Stimulated activated effector memory CD8-positive, alpha-beta T cell treated with anti-CD3 and anti-CD28 coated beads, Interleukin-12 subunit alpha, Interleukin-12 subunit beta, amount 100 ng/mL, for 72 hours (primary cell): ENCODE data around the gene PUM1.

Experiments
- ATAC-seq: fragments of 150-1000 bp; cut with Tn5 transposase; 2 replicates; pipeline ENCODE4 v1.10.0; 2021
- DNase-seq, 2 donors: peaks; one replicate each; pipeline ENCODE4 v3.0.0; 2021 to 2022; ENCODE audit warnings: low spot score in 2 of 2
- H3K27ac Mint-ChIP-seq: one replicate; pipeline ENCODE4 v1.8.0; 2022; ENCODE audit warnings: mild to moderate bottlenecking, mixed read lengths
- H3K36me3 Mint-ChIP-seq: one replicate; pipeline ENCODE4 v1.8.0; 2022; ENCODE audit warnings: mild to moderate bottlenecking, mixed read lengths
- H3K4me1 Mint-ChIP-seq: one replicate; pipeline ENCODE4 v1.8.0; 2022; ENCODE audit warnings: mixed read lengths
- H3K4me3 Mint-ChIP-seq: one replicate; pipeline ENCODE4 v1.8.0; 2022; ENCODE audit warnings: mild to moderate bottlenecking, mixed read lengths
- H3K9me3 Mint-ChIP-seq: one replicate; pipeline ENCODE4 v1.8.0; 2022; ENCODE audit warnings: mixed read lengths

PUM1 gene

GRCh38 chr1:30928789-30929134, 136.8 kb downstream of the PUM1 start:
- no peaks in the 10 kb centered on the region for H3K9me3 Mint-ChIP-seq
- H3K27ac Mint-ChIP-seq: peak overlapping the region; percentile 73
- H3K4me1 Mint-ChIP-seq: peaks cover 19% of the 10 kb centered on the region
- ATAC-seq (no peak), DNase-seq (no peak)
- H3K4me3 Mint-ChIP-seq: no peak overlapping the region
- H3K36me3 Mint-ChIP-seq: peaks cover 40% of the 10 kb centered on the region

- H3K4me3 Mint-ChIP-seq: no peak overlapping the region
- peaks cover 19% of the 10 kb centered on the region for H3K4me1 Mint-ChIP-seq
- no peaks in the 10 kb centered on the region for H3K9me3 Mint-ChIP-seq
- peaks cover 34% of the 10 kb centered on the region for H3K36me3 Mint-ChIP-seq
- DNase-seq (no peak), ATAC-seq (no peak)
- H3K27ac Mint-ChIP-seq: no peak overlapping the region
These were observed 137.3 kb downstream of the PUM1 start for GRCh38 chr1:30928171-30928570.

- no peak for ATAC-seq
- H3K9me3 Mint-ChIP-seq: no peaks in the 10 kb centered on the region
- H3K4me1 Mint-ChIP-seq: peaks cover 19% of the 10 kb centered on the region
- DNase-seq: no peak
- H3K27ac Mint-ChIP-seq: no peak overlapping the region
- no peak overlapping the region for H3K4me3 Mint-ChIP-seq
- peaks cover 27% of the 10 kb centered on the region for H3K36me3 Mint-ChIP-seq
These were observed 138.1 kb downstream of the PUM1 start for GRCh38 chr1:30927448-30927847.

- H3K27ac Mint-ChIP-seq: no peak overlapping the region
- no peaks in the 10 kb centered on the region for H3K36me3 Mint-ChIP-seq
These were observed 141.9 kb downstream of the PUM1 start for GRCh38 chr1:30923597-30923996.

GRCh38 chr1:30920827-30921226, 144.7 kb downstream of the PUM1 start:
- DNase-seq (no peak), ATAC-seq (no peak)
- Mint-ChIP-seq H3K27ac (no peak overlapping the region), H3K4me1 (peaks cover 5% of the 10 kb centered on the region), H3K36me3 (no peaks in the 10 kb centered on the region), H3K9me3 (no peaks in the 10 kb centered on the region), H3K4me3 (no peak overlapping the region)

More at GRCh38 chr1:30923597-30923996, 141.9 kb downstream of the PUM1 start:
- no peak for DNase-seq
- no peak for ATAC-seq
- Mint-ChIP-seq H3K4me3 (no peak overlapping the region), H3K9me3 (no peaks in the 10 kb centered on the region), H3K4me1 (peaks cover 6% of the 10 kb centered on the region)

- Mint-ChIP-seq H3K27ac (no peak overlapping the region), H3K9me3 (no peaks in the 10 kb centered on the region), H3K4me3 (no peak overlapping the region), H3K4me1 (peaks cover 5% of the 10 kb centered on the region), H3K36me3 (no peaks in the 10 kb centered on the region)
- ATAC-seq (peak; percentile 55), DNase-seq (no peak)
These were observed 146.3 kb downstream of the PUM1 start for GRCh38 chr1:30919025-30919881.

GRCh38 chr1:30916296-30916695, 149.2 kb downstream of the PUM1 start:
- Mint-ChIP-seq H3K9me3 (no peaks in the 10 kb centered on the region), H3K4me1 (peaks cover 5% of the 10 kb centered on the region), H3K27ac (no peak overlapping the region), H3K36me3 (no peaks in the 10 kb centered on the region), H3K4me3 (no peak overlapping the region)
- DNase-seq: no peak
- ATAC-seq: no peak

GRCh38 chr1:30915491-30916230, 149.9 kb downstream of the PUM1 start:
- Mint-ChIP-seq H3K9me3 (no peaks in the 10 kb centered on the region), H3K4me3 (no peak overlapping the region), H3K36me3 (no peaks in the 10 kb centered on the region), H3K4me1 (peaks cover 5% of the 10 kb centered on the region), H3K27ac (no peak overlapping the region)
- DNase-seq (no peak), ATAC-seq (no peak)

GRCh38 chr1:30914931-30915330, 150.6 kb downstream of the PUM1 start:
- H3K4me1 Mint-ChIP-seq: peaks cover 5% of the 10 kb centered on the region

GRCh38 chr1:30914587-30914922, 151.0 kb downstream of the PUM1 start:
- DNase-seq: no peak
- Mint-ChIP-seq H3K27ac (peak overlapping the region; percentile 76), H3K4me3 (no peak overlapping the region), H3K4me1 (peaks cover 8% of the 10 kb centered on the region), H3K9me3 (no peaks in the 10 kb centered on the region), H3K36me3 (no peaks in the 10 kb centered on the region)
- no peak for ATAC-seq

More at GRCh38 chr1:30914931-30915330, 150.6 kb downstream of the PUM1 start:
- Mint-ChIP-seq H3K36me3 (no peaks in the 10 kb centered on the region), H3K4me3 (no peak overlapping the region), H3K27ac (no peak overlapping the region), H3K9me3 (no peaks in the 10 kb centered on the region)
- ATAC-seq (no peak), DNase-seq (no peak)

GRCh38 chr1:30912913-30913652, 152.4 kb downstream of the PUM1 start:
- peak overlapping the region; percentile 76 for H3K27ac Mint-ChIP-seq
- ATAC-seq: no peak
- H3K4me1 Mint-ChIP-seq: peaks cover 11% of the 10 kb centered on the region
- H3K9me3 Mint-ChIP-seq: no peaks in the 10 kb centered on the region
- no peaks in the 10 kb centered on the region for H3K36me3 Mint-ChIP-seq
- no peak for DNase-seq
- H3K4me3 Mint-ChIP-seq: no peak overlapping the region

GRCh38 chr1:30912224-30912623, 153.3 kb downstream of the PUM1 start:
- DNase-seq (no peak), ATAC-seq (peak; percentile 29)
- no peaks in the 10 kb centered on the region for H3K36me3 Mint-ChIP-seq
- H3K4me1 Mint-ChIP-seq: peaks cover 16% of the 10 kb centered on the region
- H3K4me3 Mint-ChIP-seq: no peak overlapping the region
- no peak overlapping the region for H3K27ac Mint-ChIP-seq
- H3K9me3 Mint-ChIP-seq: no peaks in the 10 kb centered on the region

- ATAC-seq: peak; percentile 54
These were observed 154.2 kb downstream of the PUM1 start for GRCh38 chr1:30911059-30911954.

GRCh38 chr1:30909365-30910068, 156.0 kb downstream of the PUM1 start:
- DNase-seq: no peak
- Mint-ChIP-seq H3K4me3 (peak overlapping the region; percentile 77), H3K27ac (no peak overlapping the region), H3K4me1 (peaks cover 16% of the 10 kb centered on the region), H3K9me3 (no peaks in the 10 kb centered on the region), H3K36me3 (no peaks in the 10 kb centered on the region)
- no peak for ATAC-seq

More at GRCh38 chr1:30911059-30911954, 154.2 kb downstream of the PUM1 start:
- Mint-ChIP-seq H3K9me3 (no peaks in the 10 kb centered on the region), H3K36me3 (no peaks in the 10 kb centered on the region), H3K4me1 (peaks cover 16% of the 10 kb centered on the region), H3K4me3 (no peak overlapping the region), H3K27ac (no peak overlapping the region)
- DNase-seq: peak in 1 of 2 donors; percentile 67
